ENCODE results near the gene CD109. TPM values are rescaled to one million over a fixed set of nuclear protein-coding genes. Genes with fewer than 3 reads are reported as not detected.

CD109 gene
- total and polyA plus RNA-seq, 2 of the 8 experiments (the other 6 are each of a cell fraction or from before 2014, with no cell fraction given), result 1.4 to 5.3 TPM

DNA sequence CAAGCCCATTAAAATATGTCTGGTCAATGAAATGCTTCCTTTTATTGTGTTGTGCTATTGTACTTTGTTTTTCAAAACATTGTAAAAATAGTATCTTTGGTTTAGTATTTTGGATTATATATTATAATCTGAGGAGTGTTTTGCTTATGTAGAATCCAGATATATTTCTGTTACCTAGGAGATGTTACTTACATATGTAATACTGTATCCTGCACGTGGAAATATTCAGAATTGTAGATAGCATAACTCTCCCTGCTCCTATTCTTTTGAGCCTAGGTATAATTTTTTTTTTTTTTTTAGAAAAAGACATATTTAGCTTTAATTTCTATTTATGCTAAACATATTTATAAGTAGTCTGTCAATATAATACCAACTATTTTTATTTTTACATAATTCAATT lies 130.6 kb downstream of the CD109 start:
- FAIRE-seq, result no peak
- no peak overlapping the region for H4K8ac ChIP-seq (ENCODE audit: extremely low read depth, insufficient read depth, low read length)
- H2BK20ac ChIP-seq (ENCODE audit: low read length), result no peak overlapping the region
- H3K79me1 ChIP-seq (ENCODE audit: low read depth, low read length), result no peaks in the 10 kb centered on the region
- no peaks in the 10 kb centered on the region for H3K4me1 ChIP-seq (replicated peaks in 1 of 4; ENCODE audit: control insufficient read depth in 3 of 4, insufficient read depth in 4 of 4, low read length in 3 of 4)
- no peak overlapping the region for H2AK5ac ChIP-seq (ENCODE audit: low read depth, low read length)
- H2AFZ ChIP-seq (ENCODE audit: low read length), result no peak overlapping the region
- no peak overlapping the region for H3K56ac ChIP-seq (replicated peaks; ENCODE audit: insufficient read length, low read depth, low read length)
- H3K27ac ChIP-seq (ENCODE audit: low read depth, low read length), result no peak overlapping the region
- H3K4ac ChIP-seq (replicated peaks; ENCODE audit: insufficient read length, low read depth, low read length), result no peak overlapping the region
- no peak overlapping the region for H2BK12ac ChIP-seq (ENCODE audit: low read depth, low read length)
- no peak overlapping the region for H3K4me2 ChIP-seq (ENCODE audit: insufficient read depth in 1 of 2, low read depth in 2 of 2, low read length in 2 of 2)
- no peak for DNase-seq (ENCODE audit: low read depth in 1 of 2, low spot score in 2 of 2)
- no peak overlapping the region for H3K23ac ChIP-seq (ENCODE audit: insufficient read length)
- H3K14ac ChIP-seq (ENCODE audit: insufficient read length), result no peak overlapping the region
- H4K91ac ChIP-seq (replicated peaks; ENCODE audit: insufficient read length, low read length), result no peak overlapping the region
- H3K18ac ChIP-seq (ENCODE audit: extremely low read depth, low read length), result no peak overlapping the region
- H3K79me2 ChIP-seq (ENCODE audit: control insufficient read depth in 1 of 2, insufficient read depth in 2 of 2, low read length in 2 of 2), result no peaks in the 10 kb centered on the region
- H3K27me3 ChIP-seq (replicated peaks in 1 of 4; ENCODE audit: control insufficient read depth in 3 of 4, extremely low read depth in 1 of 4, insufficient read depth in 3 of 4, low read length in 3 of 4), result no peaks in the 10 kb centered on the region
- H3K4me3 ChIP-seq (ENCODE audit: extremely low read depth in 1 of 4, insufficient read depth in 2 of 4, low read depth in 3 of 4, low read length in 4 of 4), result no peak overlapping the region
- no peak overlapping the region for H2BK15ac ChIP-seq (ENCODE audit: low read length)
- no peak overlapping the region for H4K5ac ChIP-seq (ENCODE audit: insufficient read length, low read depth, low read length)
- H3K9ac ChIP-seq (replicated peaks in 1 of 4; ENCODE audit: extremely low read depth in 1 of 4, low read depth in 3 of 4, low read length in 3 of 4), result no peak overlapping the region
- no peaks in the 10 kb centered on the region for H3K9me3 ChIP-seq (ENCODE audit: insufficient read depth in 2 of 2, low read depth in 1 of 2, low read length in 1 of 2)
- no peaks in the 10 kb centered on the region for H3K36me3 ChIP-seq (ENCODE audit: control insufficient read depth in 2 of 4, insufficient read depth in 4 of 4, low read length in 3 of 4)
- no peak overlapping the region for H2BK5ac ChIP-seq (ENCODE audit: low read depth, low read length)
- POLR2A ChIA-PET (ENCODE audit: partially characterized antibody), result no interaction called here
- H2BK120ac ChIP-seq (replicated peaks; ENCODE audit: low read depth, low read length), result no peak overlapping the region
- CTCF ChIA-PET (ENCODE audit: partially characterized antibody), result no interaction called here
- H3K23me2 ChIP-seq (ENCODE audit: low read depth, low read length), result no peaks in the 10 kb centered on the region
- no peaks in the 10 kb centered on the region for H4K20me1 ChIP-seq (replicated peaks in 1 of 2; ENCODE audit: control insufficient read depth in 1 of 2, insufficient read depth in 2 of 2, low read length in 2 of 2)
- WGBS, 2 experiments (ENCODE audit: extremely low coverage in 1 of 2, insufficient coverage in 1 of 2, insufficient read length in 1 of 2, insufficient replicate concordance in 2 of 2, low coverage in 1 of 2, low lambda C conversion rate in 2 of 2, missing lambda C conversion rate in 1 of 2), result 80% methylated on average over 1 of the region's 1 CpG; no CpG with 5 or more reads in 1 of the 2 experiments
- TF ChIP-seq JUN (IDR thresholded peaks at IDR 0.05; ENCODE audit: low read depth, low read length) (no peak), HDAC6 (IDR thresholded peaks at IDR 0.05; ENCODE audit: low read depth, low read length) (no peak), BACH1 (IDR thresholded peaks at IDR 0.05; ENCODE audit: low read length) (no peak), SUZ12 (IDR thresholded peaks at IDR 0.05; ENCODE audit: low read length) (no peak), EP300 (IDR thresholded peaks at IDR 0.05; ENCODE audit: borderline replicate concordance in 1 of 2, low read depth in 2 of 2, low read length in 2 of 2) (no peak), EGR1 (IDR thresholded peaks at IDR 0.05; ENCODE audit: borderline replicate concordance, low read depth, low read length) (no peak), GTF2F1 (IDR thresholded peaks at IDR 0.05; ENCODE audit: borderline replicate concordance, low read depth, low read length) (no peak)
- TF ChIP-seq, protein P1, sequence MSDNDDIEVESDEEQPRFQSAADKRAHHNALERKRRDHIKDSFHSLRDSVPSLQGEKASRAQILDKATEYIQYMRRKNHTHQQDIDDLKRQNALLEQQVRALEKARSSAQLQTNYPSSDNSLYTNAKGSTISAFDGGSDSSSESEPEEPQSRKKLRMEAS (IDR thresholded peaks at IDR 0.05), result no peak
- TF ChIP-seq, protein P2, sequence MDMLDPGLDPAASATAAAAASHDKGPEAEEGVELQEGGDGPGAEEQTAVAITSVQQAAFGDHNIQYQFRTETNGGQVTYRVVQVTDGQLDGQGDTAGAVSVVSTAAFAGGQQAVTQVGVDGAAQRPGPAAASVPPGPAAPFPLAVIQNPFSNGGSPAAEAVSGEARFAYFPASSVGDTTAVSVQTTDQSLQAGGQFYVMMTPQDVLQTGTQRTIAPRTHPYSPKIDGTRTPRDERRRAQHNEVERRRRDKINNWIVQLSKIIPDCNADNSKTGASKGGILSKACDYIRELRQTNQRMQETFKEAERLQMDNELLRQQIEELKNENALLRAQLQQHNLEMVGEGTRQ (IDR thresholded peaks at IDR 0.05; ENCODE audit: low read length), result no peak
- TF ChIP-seq, protein P3, sequence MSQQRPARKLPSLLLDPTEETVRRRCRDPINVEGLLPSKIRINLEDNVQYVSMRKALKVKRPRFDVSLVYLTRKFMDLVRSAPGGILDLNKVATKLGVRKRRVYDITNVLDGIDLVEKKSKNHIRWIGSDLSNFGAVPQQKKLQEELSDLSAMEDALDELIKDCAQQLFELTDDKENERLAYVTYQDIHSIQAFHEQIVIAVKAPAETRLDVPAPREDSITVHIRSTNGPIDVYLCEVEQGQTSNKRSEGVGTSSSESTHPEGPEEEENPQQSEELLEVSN (IDR thresholded peaks at IDR 0.05), result no peak
- TF ChIP-seq, protein P4, sequence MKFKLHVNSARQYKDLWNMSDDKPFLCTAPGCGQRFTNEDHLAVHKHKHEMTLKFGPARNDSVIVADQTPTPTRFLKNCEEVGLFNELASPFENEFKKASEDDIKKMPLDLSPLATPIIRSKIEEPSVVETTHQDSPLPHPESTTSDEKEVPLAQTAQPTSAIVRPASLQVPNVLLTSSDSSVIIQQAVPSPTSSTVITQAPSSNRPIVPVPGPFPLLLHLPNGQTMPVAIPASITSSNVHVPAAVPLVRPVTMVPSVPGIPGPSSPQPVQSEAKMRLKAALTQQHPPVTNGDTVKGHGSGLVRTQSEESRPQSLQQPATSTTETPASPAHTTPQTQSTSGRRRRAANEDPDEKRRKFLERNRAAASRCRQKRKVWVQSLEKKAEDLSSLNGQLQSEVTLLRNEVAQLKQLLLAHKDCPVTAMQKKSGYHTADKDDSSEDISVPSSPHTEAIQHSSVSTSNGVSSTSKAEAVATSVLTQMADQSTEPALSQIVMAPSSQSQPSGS (IDR thresholded peaks at IDR 0.05; ENCODE audit: low read length), result no peak

Data from H1 (cell line).